LNCaP clone FGC (cell line): Measurements from ENCODE around the gene PIGU.
"Not testable (repeated sequence)": the region's sequence is repeated elsewhere in the genome, so short reads cannot be mapped to it uniquely, and the experiment has no call there.

Source experiments
- DNase-seq: peaks from one replicate; pipeline ENCODE4 v3.0.0-alpha.2; 2011; ENCODE audit warnings: low read depth
- H3K4me3 ChIP-seq: 2 replicates; pipeline ENCODE4 v1.5.1; 2011; ENCODE audit warnings: mild to moderate bottlenecking, low read depth, low read length, control low read depth
- TF ChIP-seq, protein P1 (sequence below): IDR thresholded peaks from 2 replicates; pipeline ENCODE4 v1.5.1; 2012; ENCODE audit warnings: mild to moderate bottlenecking; ENCODE audit not compliant: control insufficient read depth, insufficient read depth; ENCODE audit errors: extremely low read depth

PIGU gene

DNA sequence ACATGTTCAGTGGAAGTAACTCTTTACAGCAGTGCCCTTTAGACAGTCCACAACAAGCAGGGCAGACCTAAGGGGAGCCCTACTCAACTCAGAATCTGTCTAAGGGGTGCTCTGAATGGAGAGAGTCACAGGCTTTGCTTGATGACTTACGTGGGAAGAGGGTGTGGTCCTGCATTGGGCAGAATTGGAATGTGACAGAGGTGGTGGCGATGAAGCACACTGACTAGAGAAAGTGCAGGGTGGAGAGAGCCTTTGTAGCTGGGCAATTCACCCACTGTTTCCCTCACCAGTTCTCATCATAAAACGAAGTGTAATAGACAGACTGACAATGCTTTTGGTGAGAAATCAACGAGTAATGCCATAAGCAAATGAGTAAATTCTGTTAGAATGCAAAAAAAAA is 38.5 kb upstream of the PIGU start:
- H3K4me3 ChIP-seq = no peak overlapping the region
- TF ChIP-seq, protein P1, sequence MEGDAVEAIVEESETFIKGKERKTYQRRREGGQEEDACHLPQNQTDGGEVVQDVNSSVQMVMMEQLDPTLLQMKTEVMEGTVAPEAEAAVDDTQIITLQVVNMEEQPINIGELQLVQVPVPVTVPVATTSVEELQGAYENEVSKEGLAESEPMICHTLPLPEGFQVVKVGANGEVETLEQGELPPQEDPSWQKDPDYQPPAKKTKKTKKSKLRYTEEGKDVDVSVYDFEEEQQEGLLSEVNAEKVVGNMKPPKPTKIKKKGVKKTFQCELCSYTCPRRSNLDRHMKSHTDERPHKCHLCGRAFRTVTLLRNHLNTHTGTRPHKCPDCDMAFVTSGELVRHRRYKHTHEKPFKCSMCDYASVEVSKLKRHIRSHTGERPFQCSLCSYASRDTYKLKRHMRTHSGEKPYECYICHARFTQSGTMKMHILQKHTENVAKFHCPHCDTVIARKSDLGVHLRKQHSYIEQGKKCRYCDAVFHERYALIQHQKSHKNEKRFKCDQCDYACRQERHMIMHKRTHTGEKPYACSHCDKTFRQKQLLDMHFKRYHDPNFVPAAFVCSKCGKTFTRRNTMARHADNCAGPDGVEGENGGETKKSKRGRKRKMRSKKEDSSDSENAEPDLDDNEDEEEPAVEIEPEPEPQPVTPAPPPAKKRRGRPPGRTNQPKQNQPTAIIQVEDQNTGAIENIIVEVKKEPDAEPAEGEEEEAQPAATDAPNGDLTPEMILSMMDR = no peak
- no peak for DNase-seq

DNA sequence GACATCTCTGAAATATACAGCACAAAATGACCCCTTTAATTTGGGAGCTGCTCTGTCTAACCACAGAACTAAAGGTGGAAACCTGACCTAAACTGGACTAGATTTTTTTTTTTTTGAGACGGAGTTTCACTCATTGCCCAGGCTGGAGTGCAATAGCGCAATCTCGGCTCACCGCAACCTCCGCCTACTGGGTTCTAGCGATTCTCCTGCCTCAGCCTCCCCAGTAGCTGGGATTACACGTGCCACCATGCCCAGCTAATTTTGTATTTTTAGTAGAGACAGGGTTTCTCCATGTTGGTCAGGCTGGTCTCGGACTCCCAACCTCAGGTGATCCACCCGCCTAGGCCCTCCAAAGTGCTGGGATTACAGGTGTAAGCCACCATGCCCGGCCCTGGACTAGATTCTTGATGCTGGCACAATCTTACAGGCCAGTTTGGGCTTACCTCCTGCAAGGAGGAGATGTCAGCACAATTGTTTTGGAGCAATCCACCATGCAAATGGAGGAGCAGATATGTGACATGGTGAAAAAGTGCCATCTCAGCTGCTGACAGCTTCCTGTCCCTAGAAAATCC is 37.1 kb upstream of the PIGU start:
- H3K4me3 ChIP-seq, DNase-seq: not testable (repeated sequence)

DNA sequence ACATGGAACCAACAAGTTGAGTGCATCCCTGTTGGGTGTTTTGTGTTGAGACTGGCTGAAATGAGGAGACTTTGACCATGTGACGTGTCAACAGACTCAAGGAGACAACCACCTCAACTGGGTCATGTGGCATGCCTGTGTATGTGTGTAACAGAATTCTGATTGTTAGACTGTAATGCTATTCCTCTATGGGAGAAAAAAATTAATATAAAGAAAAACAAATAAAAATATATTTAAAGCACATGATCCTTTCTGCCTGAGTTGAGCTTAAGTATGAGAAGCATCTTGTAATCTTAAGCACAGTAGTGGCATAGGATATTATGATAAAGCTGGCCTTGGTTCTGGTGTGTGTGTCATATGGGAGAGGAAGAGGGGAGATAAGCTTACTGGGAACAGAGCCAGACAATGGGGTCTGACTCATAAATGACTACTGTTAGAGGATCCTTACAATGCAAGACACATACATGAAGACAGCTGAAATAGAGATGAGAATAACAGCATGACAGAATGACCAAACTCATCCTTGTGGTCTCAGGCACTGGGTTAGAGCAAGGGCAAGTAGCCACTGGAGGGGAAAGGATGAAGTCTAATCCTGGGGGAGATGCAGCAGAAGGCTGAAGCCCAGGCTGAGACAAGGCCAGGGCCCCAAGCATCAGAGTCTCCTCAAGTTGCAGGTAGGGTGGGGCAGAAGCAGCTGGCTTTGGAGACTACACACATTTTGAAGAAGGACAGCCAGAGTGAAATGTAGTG is 36.5 kb upstream of the PIGU start:
- no peak overlapping the region for H3K4me3 ChIP-seq
- no peak for DNase-seq
- TF ChIP-seq, protein P1 = no peak

DNA sequence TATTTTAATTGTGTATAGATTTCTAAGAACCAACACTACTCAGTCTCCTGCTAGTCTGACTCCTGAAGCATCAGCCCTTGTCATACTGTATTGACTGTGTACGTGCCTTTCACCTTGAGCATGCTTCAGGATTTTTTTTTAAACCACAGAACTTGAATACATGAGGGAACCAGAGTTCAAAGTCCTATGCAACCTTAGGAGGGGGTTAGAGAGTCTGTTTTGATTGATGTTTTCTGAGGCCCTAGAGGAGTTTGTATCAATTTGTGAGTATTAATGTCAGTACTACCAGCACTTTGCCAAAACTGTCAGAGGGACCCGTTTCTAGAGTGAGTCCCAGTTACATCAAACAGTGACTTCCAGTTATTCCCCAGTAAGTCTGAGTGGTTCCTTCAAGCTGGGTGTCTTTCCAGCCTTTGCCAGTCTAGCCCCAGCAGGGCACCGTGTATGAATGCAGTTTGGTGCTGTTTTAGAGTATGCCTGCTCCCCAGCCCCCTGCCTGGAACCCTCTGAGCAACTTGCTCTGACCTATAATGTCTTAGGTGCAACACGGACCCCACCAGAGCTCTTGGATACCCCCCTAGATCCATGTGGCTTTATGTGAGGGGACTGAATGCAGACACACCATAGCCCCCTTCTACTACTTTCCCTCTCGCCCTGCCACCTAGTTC is 35.8 kb upstream of the PIGU start:
- TF ChIP-seq, protein P1 = no peak
- H3K4me3 ChIP-seq = no peak overlapping the region
- no peak for DNase-seq

DNA sequence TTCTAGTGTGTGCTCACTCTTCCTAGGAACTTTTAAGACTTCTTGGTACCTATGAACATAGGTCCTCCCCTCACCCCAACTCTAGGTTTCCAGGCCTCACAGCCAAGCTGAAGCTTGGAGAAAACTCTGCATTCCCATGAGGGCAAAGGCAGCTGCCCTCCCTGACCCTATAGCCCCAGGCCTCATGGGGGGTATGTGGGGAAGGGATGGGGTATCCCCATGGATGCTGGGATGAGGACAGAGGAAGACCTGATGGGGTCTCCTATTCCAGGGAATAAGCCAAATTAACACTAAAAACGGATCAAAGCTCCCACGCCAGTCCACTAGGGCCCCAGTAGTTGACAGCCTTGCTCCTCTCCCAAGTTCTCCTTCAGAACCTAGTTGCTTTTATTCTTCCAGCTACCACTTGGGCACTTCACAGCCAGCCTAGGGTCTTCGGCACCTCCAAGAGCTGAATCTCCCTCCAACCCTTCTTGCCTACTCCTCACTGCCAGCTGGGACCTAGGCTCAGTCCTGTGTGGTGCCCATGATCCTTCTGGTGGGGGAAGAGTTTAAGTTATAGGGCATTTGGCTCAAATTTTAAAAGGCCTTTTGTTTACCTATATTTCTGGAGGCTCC is 35.0 kb upstream of the PIGU start:
- H3K4me3 ChIP-seq = no peak overlapping the region
- TF ChIP-seq, protein P1 = no peak
- DNase-seq = no peak

DNA sequence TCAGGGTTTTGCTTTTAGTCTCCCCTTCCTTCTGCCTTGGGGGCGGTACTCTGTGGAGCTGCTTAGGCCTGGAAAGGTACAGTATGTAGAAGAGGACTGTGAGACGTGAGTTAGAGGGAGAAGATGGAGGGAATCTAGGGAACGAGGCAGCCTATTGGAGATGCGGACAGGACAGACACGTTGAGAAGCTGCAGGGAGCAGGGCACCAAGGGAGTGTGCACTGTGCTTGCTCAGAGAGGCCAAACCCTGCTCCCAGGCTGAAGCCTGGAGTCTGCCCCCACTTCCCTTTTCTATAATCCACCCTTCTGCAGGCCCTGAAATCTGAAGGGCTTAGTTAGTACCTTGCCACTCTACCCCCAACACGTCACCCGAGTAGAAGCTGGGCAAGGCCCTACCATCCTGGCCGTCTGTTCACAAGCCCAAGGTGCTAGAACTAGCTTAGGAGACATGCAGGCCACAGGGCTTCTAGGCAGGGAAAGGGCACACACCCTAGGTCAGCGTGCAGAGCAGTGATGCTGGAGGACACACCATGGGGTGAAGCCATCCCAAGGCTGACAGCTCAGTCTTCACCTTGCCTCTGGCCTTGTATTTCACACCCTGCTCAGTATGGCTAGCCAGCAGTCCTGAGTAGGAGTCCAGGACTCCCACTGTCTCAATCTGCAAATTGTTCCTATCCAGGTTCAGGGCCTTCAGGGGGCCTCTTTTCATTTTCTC is 34.1 kb upstream of the PIGU start:
- H3K4me3 ChIP-seq = no peak overlapping the region
- TF ChIP-seq, protein P1 = no peak
- no peak for DNase-seq

DNA sequence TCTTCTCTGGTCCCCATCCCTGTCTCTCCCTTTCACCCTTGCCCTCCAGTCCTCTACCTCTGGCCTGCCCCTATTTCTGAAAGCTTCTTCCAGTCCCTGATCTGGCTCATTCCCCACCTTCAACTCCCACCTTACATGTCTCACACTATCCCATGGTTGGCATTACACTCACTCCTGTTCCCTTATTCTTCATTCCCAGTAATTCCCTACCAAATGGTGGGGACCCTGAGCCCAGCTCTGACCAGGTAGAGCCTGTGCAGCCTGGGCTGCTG is 33.6 kb upstream of the PIGU start:
- TF ChIP-seq, protein P1 = no peak
- peak overlapping the region; percentile 48 for H3K4me3 ChIP-seq
- no peak for DNase-seq
